CD4-positive, alpha-beta T cell treated with Interleukin-15 for 4 hours (primary cell): Measurements from ENCODE around the gene TSACC.

ENCODE experiments used
- DNase-seq: peaks from one replicate; pipeline ENCODE4 v3.0.0-alpha.2; 2020; ENCODE audit warnings: low spot score

TSACC gene

GRCh38 chr1:156376146-156376545 lies 37.8 kb downstream of the TSACC start:
- DNase-seq: no peak

GRCh38 chr1:156376958-156377919 lies 38.9 kb downstream of the TSACC start:
- no peak for DNase-seq

GRCh38 chr1:156378557-156378956 lies 40.2 kb downstream of the TSACC start:
- DNase-seq: no peak

GRCh38 chr1:156379420-156380165 lies 41.3 kb downstream of the TSACC start:
- DNase-seq: no peak

- DNase-seq: no peak
Measured at GRCh38 chr1:156382561-156382960, 44.2 kb downstream of the TSACC start.

GRCh38 chr1:156383023-156383422 lies 44.7 kb downstream of the TSACC start:
- DNase-seq: peak; percentile 62

GRCh38 chr1:156384007-156384406 lies 45.7 kb downstream of the TSACC start:
- no peak for DNase-seq

- DNase-seq: no peak
Measured at GRCh38 chr1:156384658-156385057, 46.3 kb downstream of the TSACC start.

GRCh38 chr1:156385534-156386031 lies 47.3 kb downstream of the TSACC start:
- DNase-seq: peak; percentile 73

- DNase-seq: no peak
Measured at GRCh38 chr1:156386134-156386901, 48.0 kb downstream of the TSACC start.

GRCh38 chr1:156386949-156387869 lies 48.9 kb downstream of the TSACC start:
- no peak for DNase-seq

GRCh38 chr1:156387870-156388173 lies 49.5 kb downstream of the TSACC start:
- DNase-seq: no peak

GRCh38 chr1:156388174-156389137 lies 50.1 kb downstream of the TSACC start:
- no peak for DNase-seq

GRCh38 chr1:156389311-156389710 lies 51.0 kb downstream of the TSACC start:
- DNase-seq: no peak

- DNase-seq: no peak
Measured at GRCh38 chr1:156390469-156391365, 52.4 kb downstream of the TSACC start.

- no peak for DNase-seq
Measured at GRCh38 chr1:156391366-156391677, 53.0 kb downstream of the TSACC start.

- no peak for DNase-seq
Measured at GRCh38 chr1:156391701-156392100, 53.4 kb downstream of the TSACC start.

GRCh38 chr1:156392452-156392853 lies 54.1 kb downstream of the TSACC start:
- DNase-seq: no peak

GRCh38 chr1:156393095-156393494 lies 54.8 kb downstream of the TSACC start:
- DNase-seq: no peak
